Activated CD4-positive, alpha-beta T cell treated with anti-CD3 and anti-CD28 coated beads, Interleukin-2, amount 50 U/mL, for 48 hours (primary cell): ENCODE results near the gene CEACAM19.
"Not testable (repeated sequence)": the region's sequence is repeated elsewhere in the genome, so short reads cannot be mapped to it uniquely, and the experiment has no call there.

Experiments
- DNase-seq, 2 experiments: peaks; one replicate each; pipeline ENCODE4 v3.0.0-alpha.2; 2020

CEACAM19 gene

GRCh38 chr19:44671400-44671799 lies at the start of gene CEACAM19:
CEACAM19 (plus strand) TSS chr19:44671482; CDS start chr19:44671932, 450 bp downstream.
- no peak for DNase-seq

DNA sequence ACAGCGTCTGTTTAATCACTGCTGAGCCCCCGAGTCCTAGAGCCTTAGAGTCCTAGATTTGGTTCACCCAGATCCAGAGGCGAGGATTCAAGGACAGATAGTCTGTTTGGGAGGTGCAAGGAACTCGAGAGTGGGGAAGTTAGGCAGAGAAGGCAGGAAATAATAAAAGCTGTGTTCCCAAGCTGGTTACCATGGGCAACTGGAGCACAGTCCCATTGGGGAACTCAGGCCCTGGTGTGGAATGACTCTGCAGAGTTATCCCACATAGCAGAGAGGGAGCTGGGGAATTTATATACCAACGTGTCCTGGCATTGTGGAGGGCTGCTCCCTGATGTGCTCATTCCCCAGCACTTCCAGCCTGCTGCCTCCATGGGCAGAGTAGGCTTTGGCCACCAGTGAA lies 48.2 kb upstream of the CEACAM19 start:
- DNase-seq = no peak

GRCh38 chr19:44623626-44624025 lies 47.7 kb upstream of the CEACAM19 start:
- DNase-seq = no peak

- no peak for DNase-seq
Measured at GRCh38 chr19:44624840-44625354, 46.4 kb upstream of the CEACAM19 start.

DNA sequence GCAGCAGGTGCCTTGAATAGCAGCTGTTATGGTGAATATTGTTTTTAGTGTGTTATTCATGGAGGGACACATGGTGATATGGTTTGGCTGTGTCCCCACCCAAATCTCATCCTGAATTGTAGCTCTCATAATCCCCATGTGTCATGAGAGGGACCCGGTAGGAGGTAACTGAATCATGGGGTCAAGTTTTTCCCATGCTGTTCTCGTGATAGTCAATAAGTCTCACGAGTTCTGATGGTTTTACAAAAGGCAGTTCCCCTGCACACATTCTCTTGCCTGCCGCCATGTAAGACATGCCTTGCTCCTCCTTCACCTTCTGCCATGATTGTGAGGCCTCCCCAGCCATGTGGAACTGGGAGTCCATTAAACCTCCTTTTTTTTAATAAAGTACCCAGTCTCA lies 45.6 kb upstream of the CEACAM19 start:
- not testable (repeated sequence) for DNase-seq

DNA sequence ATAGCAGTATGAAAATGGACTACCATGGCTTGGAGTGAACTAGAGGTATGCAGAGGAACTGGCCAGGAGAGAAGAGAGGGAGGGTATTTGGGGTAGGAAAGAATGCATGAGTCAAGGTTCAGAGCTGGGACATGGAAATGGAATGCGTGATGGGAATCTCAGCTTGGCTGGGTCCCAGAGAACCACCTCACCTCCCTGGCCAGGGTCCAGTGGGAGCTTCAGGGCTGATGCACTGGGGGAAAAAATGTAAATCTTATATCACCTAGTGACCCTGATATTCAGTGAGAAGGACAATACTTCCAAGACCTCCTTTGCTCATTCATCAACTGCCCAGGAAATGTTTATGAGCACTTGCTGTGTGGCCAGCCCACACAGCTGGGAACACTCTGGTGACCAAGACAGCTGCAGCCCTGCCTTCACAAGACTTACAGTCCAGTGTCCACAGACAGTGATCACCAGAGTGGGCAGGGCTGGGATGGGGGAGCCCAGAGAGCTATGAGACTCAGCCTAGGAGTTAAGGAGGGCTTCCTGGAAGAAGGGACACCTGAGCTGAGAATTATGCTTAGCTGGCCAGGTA lies 45.1 kb upstream of the CEACAM19 start:
- no peak for DNase-seq

DNA sequence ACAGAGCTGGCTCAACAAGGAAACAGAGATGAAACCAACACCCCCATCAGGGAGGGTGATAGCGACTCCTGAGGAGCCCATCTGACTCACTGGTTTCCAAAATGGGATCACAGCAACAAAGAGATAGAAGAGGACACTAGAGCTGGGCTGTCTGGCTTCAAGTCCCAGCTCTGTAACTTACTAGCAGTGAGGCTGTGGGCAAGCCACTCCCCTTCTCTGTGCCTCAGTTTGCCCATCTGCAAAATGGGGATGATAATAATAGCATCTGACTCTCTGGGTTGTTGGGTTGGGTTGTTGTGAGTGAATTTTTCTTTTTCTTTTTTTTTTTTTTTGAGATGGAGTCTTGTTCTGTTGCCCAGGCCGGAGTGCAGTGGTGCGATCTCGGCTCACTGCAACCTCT lies 43.7 kb upstream of the CEACAM19 start:
- no peak for DNase-seq

DNA sequence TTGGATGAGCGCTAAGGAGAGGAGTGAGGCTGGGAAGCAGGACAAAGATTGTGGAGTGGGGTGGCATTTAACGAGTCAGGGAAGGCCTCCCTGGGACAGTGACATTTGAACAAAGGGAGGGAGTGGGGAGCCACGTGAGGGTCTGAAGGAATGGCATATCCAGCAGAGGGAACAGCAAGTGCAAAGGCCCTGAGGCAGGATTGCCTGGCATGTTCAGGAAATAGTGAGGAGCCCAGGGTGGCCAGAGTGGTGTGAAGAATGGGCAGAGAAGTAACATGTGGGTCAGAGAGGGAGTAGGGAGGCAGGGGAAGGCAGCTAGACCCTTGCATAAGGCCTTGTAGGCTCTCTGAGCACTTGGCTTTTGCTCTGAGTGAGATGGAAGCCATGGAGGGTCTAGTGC lies 42.5 kb upstream of the CEACAM19 start:
- DNase-seq = no peak

DNA sequence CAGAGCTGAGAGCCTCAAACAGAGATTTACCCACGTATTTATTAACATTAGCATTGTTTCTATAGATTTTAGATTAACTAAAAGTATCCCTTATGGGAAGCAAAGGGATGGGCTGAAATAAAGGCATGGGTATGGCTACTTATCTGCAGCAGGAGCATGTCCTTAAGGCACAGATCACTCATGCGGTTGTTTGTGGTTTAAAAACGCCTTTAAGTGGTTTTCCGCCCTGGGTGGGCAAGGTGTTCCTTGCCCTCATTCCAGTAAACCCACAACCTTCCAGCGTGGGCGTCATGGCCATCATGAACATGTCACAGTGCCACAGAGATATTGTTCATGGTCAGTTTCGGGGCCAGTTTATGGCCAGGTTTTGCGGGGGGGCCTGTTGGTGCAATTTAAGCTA lies 39.7 kb upstream of the CEACAM19 start:
- not testable (repeated sequence) for DNase-seq

DNA sequence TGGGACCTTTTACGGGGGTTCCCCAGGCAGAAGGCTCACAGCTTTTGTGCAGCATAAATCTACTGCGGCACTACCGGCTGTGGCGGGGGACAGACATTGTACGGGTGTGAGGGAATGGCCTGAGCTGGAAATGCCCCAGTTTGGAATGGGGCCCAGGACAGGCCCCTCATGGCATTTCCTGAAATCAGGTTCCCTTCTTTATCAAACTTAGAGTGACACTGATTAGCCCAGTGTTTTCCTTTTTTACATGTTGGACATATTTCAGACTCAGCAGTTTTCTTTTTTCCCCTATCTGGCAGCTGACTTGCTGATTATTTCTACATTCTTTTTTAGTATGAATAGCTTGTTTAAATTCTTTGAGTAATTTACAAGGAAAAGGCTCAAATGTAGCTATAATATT lies 37.2 kb upstream of the CEACAM19 start:
- not testable (repeated sequence) for DNase-seq

- no peak for DNase-seq
Measured at GRCh38 chr19:44634785-44635184, 36.5 kb upstream of the CEACAM19 start.

DNA sequence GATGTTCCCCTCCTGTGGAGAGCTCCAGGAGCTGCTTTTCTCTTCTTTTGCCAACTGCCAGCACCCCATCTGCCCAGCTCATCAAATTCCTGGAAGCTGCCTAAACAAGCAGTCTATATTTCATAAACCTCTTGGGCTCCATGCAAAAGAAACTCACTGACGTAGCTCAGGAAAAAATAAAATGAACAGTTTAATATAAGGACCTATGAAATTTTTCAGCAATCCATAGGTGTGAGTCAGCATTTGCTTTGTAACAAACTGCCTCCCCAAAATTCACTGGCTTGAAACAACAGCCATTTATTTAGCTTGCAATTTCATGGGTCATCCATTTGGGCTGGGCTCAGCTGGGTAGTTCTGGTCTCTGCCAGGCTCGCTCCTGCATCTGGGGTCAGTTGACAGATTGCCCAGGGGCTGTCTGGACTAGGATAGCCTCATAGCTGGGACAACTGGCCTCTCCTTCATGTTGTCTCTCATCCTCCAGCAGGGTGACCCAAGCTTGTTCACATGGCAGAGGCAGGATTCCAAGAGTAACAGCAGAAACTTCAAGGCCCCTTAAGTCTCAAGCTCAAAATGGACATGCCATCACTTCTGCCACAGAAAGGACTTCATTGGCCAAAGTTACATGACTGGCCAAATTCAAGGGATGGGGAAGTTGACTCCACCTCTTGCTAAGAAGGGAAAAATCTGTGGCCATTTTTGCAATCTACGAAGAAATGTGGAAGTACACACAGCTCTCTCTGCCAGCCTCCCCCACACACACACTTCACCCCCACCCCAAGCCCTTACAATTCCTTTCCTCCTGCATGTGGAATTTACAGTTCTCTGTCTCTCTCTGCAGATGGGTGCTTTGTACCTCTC lies 35.5 kb upstream of the CEACAM19 start:
- no peak for DNase-seq

- no peak for DNase-seq
Measured at GRCh38 chr19:44636439-44637389, 34.6 kb upstream of the CEACAM19 start.

GRCh38 chr19:44637390-44637764 lies 33.9 kb upstream of the CEACAM19 start:
- no peak for DNase-seq

GRCh38 chr19:44640518-44640917 lies 30.8 kb upstream of the CEACAM19 start:
- no peak for DNase-seq

DNA sequence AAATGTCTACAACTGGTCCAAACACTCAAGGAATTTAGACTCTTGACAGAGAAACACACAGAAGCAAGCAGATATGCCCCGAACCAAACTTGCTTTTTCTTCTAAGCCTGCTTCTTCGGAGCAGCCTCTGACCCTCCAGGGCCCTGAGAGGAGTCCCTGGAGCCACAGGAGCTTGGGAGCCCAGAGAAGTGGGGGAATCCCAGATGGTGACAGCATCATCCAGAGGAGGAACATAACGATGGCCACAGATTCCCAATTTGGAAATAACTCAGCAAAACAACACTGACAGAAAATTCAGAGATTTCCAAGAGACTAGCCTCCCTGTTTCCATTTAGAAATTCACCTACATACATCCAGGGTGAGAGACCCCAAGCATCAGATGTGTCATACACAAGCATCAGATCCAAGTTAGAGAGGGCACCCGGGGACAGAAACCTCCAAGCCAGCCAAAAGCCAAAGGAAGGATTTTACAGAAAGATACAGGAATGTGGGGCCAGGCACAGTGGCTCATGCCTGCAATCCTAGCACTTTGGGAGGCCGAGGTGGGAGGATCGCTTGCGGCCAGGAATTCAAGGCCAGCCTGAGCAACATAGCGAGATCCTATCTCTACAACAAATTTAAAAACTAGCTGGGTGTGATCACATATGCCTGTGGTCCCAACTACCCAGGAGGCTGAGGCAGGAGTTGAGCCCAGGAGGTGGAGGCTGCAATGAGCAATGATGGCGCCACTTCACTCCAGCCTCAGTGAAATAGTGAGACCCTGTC lies 29.6 kb upstream of the CEACAM19 start:
- no peak for DNase-seq

DNA sequence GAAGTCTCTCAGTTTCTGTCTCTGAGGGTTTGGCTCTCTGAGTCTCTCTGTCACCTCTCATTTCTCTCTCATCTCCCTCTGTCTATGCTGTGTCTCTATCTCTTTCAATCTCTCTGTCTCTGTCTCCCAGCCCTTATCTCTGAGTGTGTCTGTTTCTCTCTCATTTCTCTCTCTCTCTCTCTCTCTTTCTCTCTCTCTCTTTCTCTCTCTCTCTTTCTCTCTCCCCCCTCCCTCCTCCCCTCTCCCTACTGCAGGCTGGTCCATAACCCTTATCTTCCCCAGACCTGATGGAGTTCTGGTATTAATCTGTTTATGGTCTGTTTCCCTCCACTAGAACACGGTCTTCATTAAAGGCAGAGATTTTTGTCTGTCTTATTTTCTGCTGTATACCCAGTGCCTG lies 28.9 kb upstream of the CEACAM19 start:
- no peak for DNase-seq

DNA sequence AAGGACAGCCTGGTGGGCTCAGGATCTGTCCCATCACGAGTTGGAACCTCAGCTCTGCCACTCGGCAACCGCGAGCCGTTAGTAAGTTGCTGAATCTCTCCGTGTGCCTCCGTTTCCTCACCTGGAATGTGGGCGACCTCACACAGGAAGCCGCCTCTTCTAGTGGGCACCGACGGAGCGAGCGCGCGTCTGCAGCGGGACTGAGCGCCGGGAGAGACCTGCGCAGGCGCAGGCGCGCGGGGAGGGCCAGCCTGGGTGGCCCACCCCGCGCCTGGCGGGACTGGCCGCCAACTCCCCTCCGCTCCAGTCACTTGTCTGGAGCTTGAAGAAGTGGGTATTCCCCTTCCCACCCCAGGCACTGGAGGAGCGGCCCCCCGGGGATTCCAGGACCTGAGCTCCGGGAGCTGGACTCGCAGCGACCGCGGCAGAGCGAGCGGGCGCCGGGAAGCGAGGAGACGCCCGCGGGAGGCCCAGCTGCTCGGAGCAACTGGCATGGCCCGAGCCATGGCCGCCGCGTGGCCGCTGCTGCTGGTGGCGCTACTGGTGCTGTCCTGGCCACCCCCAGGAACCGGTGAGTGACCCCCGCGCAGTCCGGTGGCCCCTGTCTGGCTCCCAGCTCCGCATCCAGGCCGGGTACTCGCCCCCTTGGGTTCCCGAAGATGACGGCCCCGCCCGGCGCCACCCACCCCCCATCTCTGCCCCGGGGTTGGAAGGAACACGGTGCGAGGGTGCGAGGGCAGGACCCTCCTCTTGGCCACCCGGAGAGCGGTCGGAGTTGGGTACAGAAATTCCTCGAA lies 27.5 kb upstream of the CEACAM19 start, which contains the start of gene PVR:
TSS of gene PVR (plus strand) at position 306 of the 797 bp plus-strand sequence. CDS start at position 493, 187 bp downstream.
- DNase-seq = peak; percentile 51 to 62

DNA sequence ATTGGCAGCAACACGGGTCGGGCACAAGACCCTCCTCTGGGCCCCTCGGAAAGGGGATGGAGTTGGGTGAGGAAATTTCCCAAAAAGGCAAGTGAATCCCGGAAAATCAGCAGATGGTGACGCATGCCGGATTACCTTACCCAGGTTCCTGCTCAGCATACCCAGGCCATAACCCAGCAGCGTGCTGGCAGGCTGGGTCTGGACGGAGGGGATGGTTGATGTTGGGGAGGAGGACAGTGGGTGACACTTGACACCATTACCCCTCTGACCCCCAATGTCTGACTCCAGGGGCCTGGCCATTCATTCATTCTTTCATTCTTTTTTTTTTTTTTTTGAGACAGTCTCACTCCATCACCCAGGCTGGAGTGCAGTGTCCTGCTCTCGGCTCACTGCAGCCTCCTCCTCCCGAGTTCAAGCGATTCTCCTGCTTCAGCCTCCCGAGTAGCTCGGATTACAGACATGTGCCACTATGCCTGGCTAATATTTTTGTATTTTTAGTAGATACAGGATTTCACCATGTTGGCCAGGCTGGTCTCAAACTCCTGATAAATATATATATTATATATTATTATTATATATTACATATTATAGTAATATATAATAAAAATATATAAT lies 26.8 kb upstream of the CEACAM19 start:
- peak in 1 of 2 experiments; percentile 18 for DNase-seq

DNA sequence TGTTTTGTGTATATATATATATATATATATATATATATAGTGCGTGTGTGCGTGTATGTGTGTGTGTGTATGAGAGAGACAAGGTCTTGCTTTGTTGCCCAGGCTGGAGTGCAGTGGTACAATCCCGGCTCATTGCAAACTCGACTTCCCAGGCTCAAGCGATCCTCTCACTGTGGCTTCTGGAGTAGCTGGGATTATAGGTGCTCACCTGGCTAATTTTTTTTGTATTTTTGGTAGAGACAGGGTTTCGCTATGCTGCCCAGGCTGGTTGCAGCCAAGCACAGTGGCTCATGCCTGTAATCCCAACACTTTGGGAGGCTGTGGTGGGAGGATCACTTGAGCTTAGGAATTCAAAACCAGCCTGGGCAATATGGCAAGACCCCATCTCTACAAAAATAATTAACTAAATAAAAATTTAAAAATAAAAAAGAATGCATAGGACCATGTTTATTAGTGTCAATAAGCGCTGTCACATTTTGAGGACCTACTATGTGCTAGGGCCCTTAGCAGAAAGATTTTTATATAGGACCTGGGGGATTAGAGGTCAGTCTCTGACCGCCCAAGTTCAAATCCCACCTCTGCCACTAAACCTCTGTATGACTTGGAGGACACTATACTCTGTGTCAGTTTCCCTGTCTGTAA lies 25.8 kb upstream of the CEACAM19 start:
- no peak for DNase-seq
